GM18511 (cell line): ENCODE data around the gene SORBS2.

Experiments
- ATAC-seq: cut with Tn5 transposase; IDR thresholded peaks from one replicate; pipeline ENCODE4 v1.9.1; 2021; ENCODE audit warnings: mild to moderate bottlenecking, moderate library complexity; ENCODE audit not compliant: unreplicated experiment

Gene SORBS2

GRCh38 chr4:185597532-185598188 lies 214.3 kb downstream of the SORBS2 start:
- ATAC-seq = peak; percentile 86

- peak; percentile 52 for ATAC-seq
Observed at GRCh38 chr4:185592845-185593488, 219.0 kb downstream of the SORBS2 start.

- no peak for ATAC-seq
Observed at GRCh38 chr4:185592438-185592837, 219.6 kb downstream of the SORBS2 start.

- ATAC-seq = no peak
Observed at GRCh38 chr4:185591679-185592141, 220.3 kb downstream of the SORBS2 start.

- ATAC-seq = no peak
Observed at GRCh38 chr4:185590982-185591381, 221.0 kb downstream of the SORBS2 start.

GRCh38 chr4:185589067-185589836 lies 222.7 kb downstream of the SORBS2 start:
- ATAC-seq = no peak

- ATAC-seq = peak; percentile 97
Observed at GRCh38 chr4:185587427-185588161, 224.4 kb downstream of the SORBS2 start.

- ATAC-seq = no peak
Observed at GRCh38 chr4:185587030-185587426, 225.0 kb downstream of the SORBS2 start.

GRCh38 chr4:185585211-185585610 lies 226.8 kb downstream of the SORBS2 start:
- no peak for ATAC-seq

- ATAC-seq = no peak
Observed at GRCh38 chr4:185583813-185584212, 228.2 kb downstream of the SORBS2 start.

- ATAC-seq = no peak
Observed at GRCh38 chr4:185582651-185583400, 229.2 kb downstream of the SORBS2 start.

GRCh38 chr4:185580699-185581098 lies 231.3 kb downstream of the SORBS2 start:
- ATAC-seq = no peak

GRCh38 chr4:185578284-185578683 lies 233.7 kb downstream of the SORBS2 start:
- no peak for ATAC-seq

GRCh38 chr4:185576962-185577950 lies 234.7 kb downstream of the SORBS2 start:
- no peak for ATAC-seq

GRCh38 chr4:185576314-185576961 lies 235.6 kb downstream of the SORBS2 start:
- ATAC-seq = no peak

GRCh38 chr4:185573651-185574199 lies 238.3 kb downstream of the SORBS2 start:
- ATAC-seq = no peak

GRCh38 chr4:185570727-185571126 lies 241.3 kb downstream of the SORBS2 start:
- ATAC-seq = no peak
